GM03348 (cell line): ENCODE results near the gene MICAL3.

Experiments
- DNase-seq: peaks from one replicate; pipeline ENCODE4 v3.0.0; 2012; ENCODE audit warnings: low spot score

Gene MICAL3

GRCh38 chr22:17974087-17974486 is 50.3 kb downstream of the MICAL3 start:
- no peak for DNase-seq

- no peak for DNase-seq
Observed at GRCh38 chr22:17973217-17973616, 51.1 kb downstream of the MICAL3 start.

- peak; percentile 85 for DNase-seq
Observed at GRCh38 chr22:17972385-17973191, 51.8 kb downstream of the MICAL3 start.

GRCh38 chr22:17971711-17972110 is 52.6 kb downstream of the MICAL3 start:
- no peak for DNase-seq

GRCh38 chr22:17970201-17970708 is 54.1 kb downstream of the MICAL3 start:
- no peak for DNase-seq

GRCh38 chr22:17969701-17970113 is 54.7 kb downstream of the MICAL3 start:
- DNase-seq, result peak; percentile 67

- no peak for DNase-seq
Observed at GRCh38 chr22:17968126-17968525, 56.2 kb downstream of the MICAL3 start.

GRCh38 chr22:17966403-17966717 is 58.0 kb downstream of the MICAL3 start:
- no peak for DNase-seq

- no peak for DNase-seq
Observed at GRCh38 chr22:17965538-17966402, 58.6 kb downstream of the MICAL3 start.

GRCh38 chr22:17964643-17965042 is 59.7 kb downstream of the MICAL3 start:
- DNase-seq, result no peak

GRCh38 chr22:17964156-17964555 is 60.2 kb downstream of the MICAL3 start:
- peak; percentile 26 for DNase-seq

GRCh38 chr22:17963015-17963414 is 61.3 kb downstream of the MICAL3 start:
- DNase-seq, result no peak

GRCh38 chr22:17962168-17962567 is 62.2 kb downstream of the MICAL3 start:
- DNase-seq, result no peak

GRCh38 chr22:17961446-17961729 is 63.0 kb downstream of the MICAL3 start:
- no peak for DNase-seq

- DNase-seq, result no peak
Observed at GRCh38 chr22:17960695-17961445, 63.5 kb downstream of the MICAL3 start.

- DNase-seq, result no peak
Observed at GRCh38 chr22:17960011-17960410, 64.3 kb downstream of the MICAL3 start.

GRCh38 chr22:17958166-17958565 is 66.2 kb downstream of the MICAL3 start:
- DNase-seq, result no peak

GRCh38 chr22:17957693-17958092 is 66.7 kb downstream of the MICAL3 start:
- DNase-seq, result peak; percentile 64

- no peak for DNase-seq
Observed at GRCh38 chr22:17957204-17957603, 67.2 kb downstream of the MICAL3 start.

GRCh38 chr22:17956630-17957029 is 67.7 kb downstream of the MICAL3 start:
- DNase-seq, result no peak

GRCh38 chr22:17955590-17956379 is 68.6 kb downstream of the MICAL3 start:
- no peak for DNase-seq
